Measurements from ENCODE around the gene ST13. TPM values are rescaled to one million over a fixed set of nuclear protein-coding genes. Genes with fewer than 3 reads are reported as not detected.

ST13 gene
- total RNA-seq, 6 experiments from 2014 or later = 70.3 to 262 (median 143) TPM

- ATAC-seq (no peak), DNase-seq (no peak)
- Histone ChIP-seq H3K4me1 (no peaks in the 10 kb centered on the region), H3K36me3 (no peaks in the 10 kb centered on the region), H3K27me3 (no peaks in the 10 kb centered on the region), H3K9me3 (no peaks in the 10 kb centered on the region), H3K4me3 (no peak overlapping the region), H3K27ac (no peak overlapping the region)
- WGBS (ENCODE audit: insufficient coverage, low coverage, low lambda C conversion rate, missing lambda C conversion rate) = 95% methylated on average over 4 of the region's 4 CpGs
- no peak for TF ChIP-seq POLR2A (IDR thresholded peaks at IDR 0.05)
- TF ChIP-seq CTCF (IDR thresholded peaks at IDR 0.05) = no peak
- intact Hi-C loops (cut with DNase I) = no loop called here
These were observed 51.2 kb downstream of the ST13 start for GRCh38 chr22:40805239-40805638.

GRCh38 chr22:40803321-40803720 is 53.1 kb downstream of the ST13 start:
- intact Hi-C loops (cut with DNase I) = no loop called here
- WGBS (ENCODE audit: insufficient coverage, low coverage, low lambda C conversion rate, missing lambda C conversion rate) = 92% methylated on average over 1 of the region's 1 CpG
- peak in 2 of 4 donors; percentile 41 to 61 for ATAC-seq

GRCh38 chr22:40799008-40799407 is 57.4 kb downstream of the ST13 start:
- ATAC-seq (no peak), DNase-seq (no peak)
- Histone ChIP-seq H3K4me1 (no peaks in the 10 kb centered on the region), H3K27ac (no peak overlapping the region), H3K9me3 (no peaks in the 10 kb centered on the region), H3K27me3 (no peaks in the 10 kb centered on the region), H3K36me3 (no peaks in the 10 kb centered on the region), H3K4me3 (no peak overlapping the region)
- TF ChIP-seq POLR2A (IDR thresholded peaks at IDR 0.05) (no peak), CTCF (IDR thresholded peaks at IDR 0.05) (no peak)
- WGBS (ENCODE audit: insufficient coverage, low coverage, low lambda C conversion rate, missing lambda C conversion rate) = 100% methylated on average over 3 of the region's 3 CpGs
- intact Hi-C loops (cut with DNase I) = no loop called here

More at GRCh38 chr22:40803321-40803720, 53.1 kb downstream of the ST13 start:
- no peak for TF ChIP-seq POLR2A (IDR thresholded peaks at IDR 0.05)
- TF ChIP-seq CTCF (IDR thresholded peaks at IDR 0.05) = no peak
- Histone ChIP-seq H3K27me3 (no peaks in the 10 kb centered on the region), H3K36me3 (no peaks in the 10 kb centered on the region), H3K4me1 (no peaks in the 10 kb centered on the region), H3K4me3 (no peak overlapping the region), H3K27ac (no peak overlapping the region), H3K9me3 (no peaks in the 10 kb centered on the region)
- DNase-seq = no peak

GRCh38 chr22:40797427-40797826 is 59.0 kb downstream of the ST13 start:
- WGBS (ENCODE audit: insufficient coverage, low coverage, low lambda C conversion rate, missing lambda C conversion rate) = 100% methylated on average over 1 of the region's 1 CpG
- TF ChIP-seq POLR2A (IDR thresholded peaks at IDR 0.05) = no peak
- no peak for TF ChIP-seq CTCF (IDR thresholded peaks at IDR 0.05)
- peaks cover 0 to 6% (median 2%) of the 10 kb centered on the region in 4 donors for H3K4me1 ChIP-seq
- ATAC-seq (no peak), DNase-seq (no peak)
- intact Hi-C loops (cut with DNase I) = no loop called here
- H3K9me3 ChIP-seq = no peaks in the 10 kb centered on the region
- H3K27ac ChIP-seq = no peak overlapping the region
- no peak overlapping the region for H3K4me3 ChIP-seq
- no peaks in the 10 kb centered on the region for H3K36me3 ChIP-seq
- H3K27me3 ChIP-seq = no peaks in the 10 kb centered on the region

- DNase-seq = no peak
- peak; percentile 41 to 88 (median 57) for ATAC-seq
- Histone ChIP-seq H3K9me3 (no peaks in the 10 kb centered on the region), H3K4me3 (no peak overlapping the region), H3K27me3 (no peaks in the 10 kb centered on the region), H3K4me1 (peaks cover 0 to 6% (median 3%) of the 10 kb centered on the region in 4 donors), H3K27ac (no peak overlapping the region), H3K36me3 (peaks cover 0 to 6% (median 0%) of the 10 kb centered on the region in 4 donors)
- no peak for TF ChIP-seq CTCF (IDR thresholded peaks at IDR 0.05)
- TF ChIP-seq POLR2A (IDR thresholded peaks at IDR 0.05) = no peak
- 25% methylated on average over 2 of the region's 2 CpGs for WGBS (ENCODE audit: insufficient coverage, low coverage, low lambda C conversion rate, missing lambda C conversion rate)
- intact Hi-C loops (cut with DNase I) = no loop called here
These were observed 64.0 kb downstream of the ST13 start for GRCh38 chr22:40792451-40792850.
